IMR-90 (cell line): ENCODE results near the gene NDST1. TPM values are rescaled to one million over a fixed set of nuclear protein-coding genes. Genes with fewer than 3 reads are reported as not detected.

Experiments
- ATAC-seq: fragments of 200-7000 bp; cut with Tn5 transposase; 2 replicates; pipeline ENCODE4 v1.9.1; 2020; ENCODE audit warnings: low read depth, mild to moderate bottlenecking, moderate library complexity
- BruUV-seq: library from RNA; stranded (reverse); fragments of 400-500 nt; replicated peaks from 2 replicates; lab custom pipeline; 2021; lab: Mats Ljungman, UMichigan
- CTCF ChIA-PET: fragments of 300-600 bp; formaldehyde crosslinking; extraction: SDS; loops from one replicate; lab custom pipeline; 2021; ENCODE audit warnings: antibody characterized with exemption; lab: Yijun Ruan, JAX
- POLR2A ChIA-PET: fragments of 300-600 bp; sonication (Branson Sonifier 250); formaldehyde crosslinking; loops from one replicate; lab custom pipeline; 2022; ENCODE audit warnings: antibody characterized with exemption; ENCODE audit not compliant: unreplicated experiment; lab: Charles Lee
- DNase-seq: peaks from one replicate; pipeline ENCODE4 v3.0.0; 2013
- H2AFZ ChIP-seq: replicated peaks from 2 replicates; pipeline ENCODE3; 2013; ENCODE audit warnings: low read length, mild to moderate bottlenecking; ENCODE audit not compliant: poor library complexity
- H2AK5ac ChIP-seq: 2 replicates; pipeline ENCODE4 v1.6.1; 2013; ENCODE audit warnings: low read depth, low read length, inconsistent platforms
- H2AK9ac ChIP-seq: replicated peaks from 2 replicates; pipeline ENCODE3; 2013; ENCODE audit warnings: mild to moderate bottlenecking, low read depth, low read length, moderate library complexity; ENCODE audit not compliant: poor library complexity
- H2BK120ac ChIP-seq: 2 replicates; pipeline ENCODE4 v1.6.1; 2013; ENCODE audit warnings: low read depth, low read length, inconsistent platforms
- H2BK15ac ChIP-seq: 3 replicates; pipeline ENCODE4 v1.6.1; 2013; ENCODE audit warnings: low read depth, low read length, inconsistent platforms
- H2BK20ac ChIP-seq: 2 replicates; pipeline ENCODE4 v1.6.1; 2013; ENCODE audit warnings: low read depth, mild to moderate bottlenecking, inconsistent platforms, low read length, moderate library complexity
- H2BK5ac ChIP-seq: 2 replicates; pipeline ENCODE4 v1.6.1; 2013; ENCODE audit warnings: mild to moderate bottlenecking, low read depth, low read length, inconsistent platforms; ENCODE audit not compliant: poor library complexity, severe bottlenecking
- H3K14ac ChIP-seq: replicated peaks from 2 replicates; pipeline ENCODE4 v1.6.1; 2013; ENCODE audit warnings: low read depth, low read length, inconsistent platforms
- H3K18ac ChIP-seq: 2 replicates; pipeline ENCODE4 v1.6.1; 2013; ENCODE audit warnings: low read depth, low read length, control low read depth
- H3K23ac ChIP-seq: 2 replicates; pipeline ENCODE4 v1.6.1; 2013; ENCODE audit warnings: low read depth, low read length, inconsistent platforms
- H3K27ac ChIP-seq: 2 replicates; pipeline ENCODE4 v1.5.1; 2013; ENCODE audit warnings: mild to moderate bottlenecking, control low read depth, low read length; ENCODE audit not compliant: insufficient read depth
- H3K27me3 ChIP-seq: 2 replicates; pipeline ENCODE4 v1.6.1; 2013; ENCODE audit warnings: low read length; ENCODE audit not compliant: control insufficient read depth, insufficient read depth
- H3K36me3 ChIP-seq: 2 replicates; pipeline ENCODE4 v1.6.1; 2013; ENCODE audit warnings: low read length, mixed read lengths; ENCODE audit not compliant: control insufficient read depth, insufficient read depth
- H3K4ac ChIP-seq: 2 replicates; pipeline ENCODE4 v1.6.1; 2013; ENCODE audit warnings: low read depth, low read length, inconsistent platforms
- H3K4me1 ChIP-seq: 2 replicates; pipeline ENCODE4 v1.6.1; 2013; ENCODE audit warnings: low read length, mixed read lengths; ENCODE audit not compliant: control insufficient read depth, insufficient read depth
- H3K4me2 ChIP-seq: 2 replicates; pipeline ENCODE4 v1.6.1; 2013; ENCODE audit warnings: low read depth, mild to moderate bottlenecking, control low read depth, low read length, moderate library complexity
- H3K4me3 ChIP-seq: 2 replicates; pipeline ENCODE4 v1.5.1; 2013; ENCODE audit warnings: low read depth, mild to moderate bottlenecking, control low read depth, low read length, moderate library complexity; ENCODE audit not compliant: insufficient read depth
- H3K56ac ChIP-seq: 2 replicates; pipeline ENCODE4 v1.6.1; 2013; ENCODE audit warnings: low read length, inconsistent platforms; ENCODE audit not compliant: insufficient read depth; ENCODE audit errors: extremely low read depth
- H3K79me1 ChIP-seq, 2 experiments: 2 replicates each; pipeline ENCODE4 v1.6.1; 2013; ENCODE audit warnings: low read length in 2 of 2, inconsistent platforms in 1 of 2, low read depth in 1 of 2
- H3K9ac ChIP-seq: 2 replicates; pipeline ENCODE4 v1.6.1; 2013; ENCODE audit warnings: low read depth, low read length, control low read depth
- H3K9me1 ChIP-seq: 2 replicates; pipeline ENCODE4 v1.6.1; 2013; ENCODE audit warnings: low read length, inconsistent platforms; ENCODE audit not compliant: insufficient read depth
- H3K9me3 ChIP-seq: 2 replicates; pipeline ENCODE4 v1.6.1; 2013; ENCODE audit warnings: low read length; ENCODE audit not compliant: control insufficient read depth, insufficient read depth
- H4K20me1 ChIP-seq: 2 replicates; pipeline ENCODE4 v1.6.1; 2013; ENCODE audit warnings: low read length, inconsistent platforms; ENCODE audit not compliant: insufficient read depth
- H4K5ac ChIP-seq: 2 replicates; pipeline ENCODE4 v1.6.1; 2013; ENCODE audit warnings: mild to moderate bottlenecking, low read depth, low read length, control low read depth
- H4K8ac ChIP-seq, 2 experiments: 2 replicates each; pipeline ENCODE4 v1.6.1; 2013; ENCODE audit warnings: low read depth in 2 of 2, low read length in 2 of 2, control low read depth in 1 of 2, inconsistent platforms in 1 of 2
- H4K91ac ChIP-seq: 2 replicates; pipeline ENCODE4 v1.6.1; 2013; ENCODE audit warnings: low read depth, low read length, inconsistent platforms; ENCODE audit not compliant: insufficient read depth
- CEBPB ChIP-seq: IDR thresholded peaks from 2 replicates; pipeline ENCODE4 v1.6.1; 2012; ENCODE audit warnings: low read depth, low read length, improper control_type of control experiment
- MXI1 ChIP-seq: IDR thresholded peaks from 2 replicates; pipeline ENCODE4 v1.6.1; 2012; ENCODE audit warnings: low read depth, mild to moderate bottlenecking, low read length, moderate library complexity, borderline replicate concordance
- WGBS, 2 experiments: methylation state at CpG; one replicate each; pipeline versions ENCODE4 v1.1.5 to v1.1.7; 2013; ENCODE audit warnings: missing lambda C conversion rate in 2 of 2; ENCODE audit not compliant: insufficient read length in 1 of 2; ENCODE audit errors: extremely low coverage in 2 of 2; 5-methylcytosine and 5-hydroxymethylcytosine counted together
- dilution Hi-C: fragments of 300-500 bp; cut with HindIII; formaldehyde crosslinking; loops from one replicate; pipeline ENCODE4 v1.14.3; 2018; ENCODE audit warnings: low sequenced_read_pairs; ENCODE audit not compliant: unreplicated experiment
- in situ Hi-C: fragments of 300-500 bp; cut with MboI; formaldehyde crosslinking; loops from 3 replicates; pipeline ENCODE4 v1.14.3; 2019; ENCODE audit warnings: low sequenced_read_pairs, inconsistent platforms, mixed read lengths
- intact Hi-C: fragments of 100-400 bp; cut with micrococcal nuclease; formaldehyde crosslinking; loops from 2 replicates; pipeline ENCODE4 v1.10.0; 2022
- polyA plus RNA-seq, 3 experiments: library from polyadenylated mRNA; depleted of rRNA; stranded (reverse); fragments of >200 nt; gene quantifications; 2 replicates each; pipeline ENCODE4 v1.2.3, GENCODE V29; 2012; ENCODE audit warnings: low replicate concordance in 1 of 3
- total RNA-seq: library from RNA; depleted of rRNA; stranded (reverse); fragments of >200 nt; gene quantifications from 2 replicates; pipeline ENCODE4 v1.2.3, GENCODE V29; 2012

Gene NDST1
- total and polyA plus RNA-seq, 2 of the 4 experiments (the other 2 are of a cell fraction) = 30.5 to 80.4 TPM

DNA sequence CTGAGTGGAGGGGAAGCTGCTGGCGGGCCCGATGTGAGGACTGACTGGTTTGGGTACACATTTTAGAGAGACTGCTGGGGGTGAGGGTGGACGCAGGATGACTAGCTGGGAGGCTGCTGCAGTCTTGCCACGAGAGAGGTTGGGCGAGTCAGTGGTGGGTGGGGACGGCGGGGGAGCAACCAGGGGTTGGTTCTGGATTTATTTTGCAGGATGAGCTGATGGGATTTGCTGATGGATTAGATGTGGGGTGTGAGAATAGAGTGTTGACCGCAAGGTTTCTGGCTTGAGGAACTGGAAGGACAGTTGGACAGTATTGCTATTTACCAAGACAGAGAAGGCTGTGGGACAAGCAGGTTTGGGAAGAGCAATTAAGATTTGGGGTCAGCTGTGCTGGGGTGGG is 5.8 kb upstream of the NDST1 start:
- Histone ChIP-seq H2BK15ac (no peak overlapping the region), H3K9me1 (peaks cover 87% of the 10 kb centered on the region), H2BK120ac (0 out of 2 replicates have a peak overlapping the region, but pooled peaks have one; percentile 5), H2AK5ac (peak overlapping the region; percentile 72), H3K27me3 (no peaks in the 10 kb centered on the region), H3K4me2 (no peak overlapping the region), H4K20me1 (peaks cover 100% of the 10 kb centered on the region), H2BK20ac (no peak overlapping the region), H3K9me3 (no peaks in the 10 kb centered on the region), H2BK5ac (peak overlapping the region; percentile 58), H3K79me1 (peaks cover 31 to 99% of the 10 kb centered on the region in 2 experiments), H3K56ac (no peak overlapping the region), H4K91ac (peak overlapping the region; percentile 48; the same call in 1 of the 2 replicates), H2AFZ (peak overlapping the region; percentile 8), H2AK9ac (peak overlapping the region; percentile 33), H4K5ac (no peak overlapping the region), H4K8ac (no peak overlapping the region), H3K14ac (peak overlapping the region; percentile 54; the same call in 1 of the 2 replicates), H3K36me3 (peaks cover 10% of the 10 kb centered on the region), H3K9ac (no peak overlapping the region), H3K23ac (0 out of 2 replicates have a peak overlapping the region, but pooled peaks have one; percentile 29), H3K4me3 (no peak overlapping the region), H3K4ac (peak overlapping the region; percentile 41; the same call in 1 of the 2 replicates), H3K27ac (peak overlapping the region; percentile 7; the same call in 1 of the 2 replicates), H3K18ac (no peak overlapping the region), H3K4me1 (peaks cover 65% of the 10 kb centered on the region)
- peak; percentile 13; the same call in 1 of the 2 replicates for ATAC-seq
- peak; percentile 49 for DNase-seq
- dilution Hi-C loops (no loop called here), intact Hi-C loops (no loop called here), in situ Hi-C loops (no loop called here)
- POLR2A ChIA-PET = no interaction called here
- peak; percentile 42; the same call in 1 of the 2 replicates for TF ChIP-seq MXI1
- no peak for TF ChIP-seq CEBPB
- 45% methylated on average over 4 of the region's 8 CpGs; no CpG with 5 or more reads in 1 of the 2 experiments for WGBS, 2 experiments
- no TSS peak for BruUV-seq
- CTCF ChIA-PET = no interaction called here
